Measurements from ENCODE around the gene IL15. TPM values are rescaled to one million over a fixed set of nuclear protein-coding genes. Genes with fewer than 3 reads are reported as not detected.

IL15 gene
- total and polyA plus RNA-seq, 2 experiments from 2014 or later, result 2.3 to 3.7 TPM

- no peak for TF ChIP-seq REST (IDR thresholded peaks at IDR 0.05; ENCODE audit: unreplicated experiment)
- TF ChIP-seq CREB1 (CRISPR knock-in tag; IDR thresholded peaks at IDR 0.05; ENCODE audit: low read depth), result no peak
- no peak for TF ChIP-seq EZH2phosphoT487 (IDR thresholded peaks at IDR 0.05; ENCODE audit: unreplicated experiment)
- no peak for TF ChIP-seq ZNF114 (CRISPR knock-in tag; IDR thresholded peaks at IDR 0.05)
- no peak for TF ChIP-seq ZNF331 (CRISPR knock-in tag; IDR thresholded peaks at IDR 0.05; ENCODE audit: low read depth)
- no peak for TF ChIP-seq ETS1 (IDR thresholded peaks at IDR 0.05)
- TF ChIP-seq EZH2 (IDR thresholded peaks at IDR 0.05; ENCODE audit: low read depth, unreplicated experiment), result no peak
- TF ChIP-seq POLR2AphosphoS5 (IDR thresholded peaks at IDR 0.05; ENCODE audit: low read depth), result no peak
- TF ChIP-seq STAT1 (IDR thresholded peaks at IDR 0.05; ENCODE audit: unreplicated experiment), result no peak
- no peak for TF ChIP-seq ZNF462 (CRISPR knock-in tag; IDR thresholded peaks at IDR 0.05)
- TF ChIP-seq JUNB (IDR thresholded peaks at IDR 0.05; ENCODE audit: unreplicated experiment), result no peak
- no peak for TF ChIP-seq NANOG (IDR thresholded peaks at IDR 0.05; ENCODE audit: borderline replicate concordance)
- no peak for TF ChIP-seq CTCF (conservative IDR thresholded peaks at IDR 0.05; ENCODE audit: low read depth in 2 of 2)
- H3K36me3 ChIP-seq (ENCODE audit: insufficient read depth), result no peaks in the 10 kb centered on the region
- no peaks in the 10 kb centered on the region for H3K4me1 Mint-ChIP-seq
- H3K4me2 ChIP-seq, result no peak overlapping the region
- no peak overlapping the region for H3K27ac ChIP-seq (ENCODE audit: low read depth)
- no peaks in the 10 kb centered on the region for H4K20me1 ChIP-seq (replicated peaks; ENCODE audit: insufficient read depth)
- no peaks in the 10 kb centered on the region for H3K27me3 Mint-ChIP-seq (ENCODE audit: insufficient read depth, low read depth, poor library complexity)
- H3F3A ChIP-seq (replicated peaks; ENCODE audit: low read depth), result no peaks in the 10 kb centered on the region
- H3K27me3 ChIP-seq (ENCODE audit: insufficient read depth), result no peaks in the 10 kb centered on the region
- H3K4me3 Mint-ChIP-seq, result no peak overlapping the region
- H3K4me3 ChIP-seq, result no peak overlapping the region
- H3K36me3 Mint-ChIP-seq (ENCODE audit: low read depth), result no peaks in the 10 kb centered on the region
- no peak for ATAC-seq
- H3K9me2 ChIP-seq (ENCODE audit: insufficient read depth), result no peaks in the 10 kb centered on the region
- no peak overlapping the region for H3K27ac Mint-ChIP-seq
- DNase-seq (ENCODE audit: low spot score), result no peak
- H3K79me2 ChIP-seq (replicated peaks; ENCODE audit: insufficient read depth), result no peaks in the 10 kb centered on the region
- no peaks in the 10 kb centered on the region for H3K9me3 Mint-ChIP-seq
- H3K4me1 ChIP-seq (ENCODE audit: insufficient read depth), result no peaks in the 10 kb centered on the region
- no peak overlapping the region for H2AFZ ChIP-seq
Observed at GRCh38 chr4:141669501-141669900, 33.1 kb downstream of the IL15 start.
